Tibial artery (tissue), 4 donors: ENCODE measurements around the gene CREB3L1.

ENCODE experiments used
- DNase-seq, 2 donors: peaks; one replicate each; pipeline ENCODE4 v3.0.0-alpha.2; 2019
- H3K27ac ChIP-seq, 2 donors: fragments of 200-600 bp; sonication (generic) in 1 of 2; 1 replicate in 1 of 2; 2 replicates in 1 of 2; pipeline ENCODE4 v1.5.1; 2018 to 2019; ENCODE audit warnings: mild to moderate bottlenecking in 1 of 2
- H3K27me3 ChIP-seq, 2 donors: fragments of 200-600 bp; sonication (generic) in 1 of 2; one replicate each; pipeline versions ENCODE4 v1.5.1 to v1.6.0; 2016 to 2019
- H3K36me3 ChIP-seq, 3 donors: fragments of 200-600 bp; sonication (generic) in 2 of 3; one replicate each; pipeline ENCODE4 v1.5.1; 2016 to 2019; ENCODE audit warnings: mild to moderate bottlenecking in 2 of 3
- H3K4me1 ChIP-seq, 4 donors: fragments of 200-600 bp; sonication (generic) in 2 of 4; 1 replicate in 3 of 4; 2 replicates in 1 of 4; pipeline ENCODE4 v1.5.1; 2016 to 2019
- H3K4me3 ChIP-seq, 2 donors: fragments of 200-600 bp; sonication (generic) in 1 of 2; 1 replicate in 1 of 2; 2 replicates in 1 of 2; pipeline ENCODE4 v1.5.1; 2018 to 2019; ENCODE audit warnings: mild to moderate bottlenecking in 2 of 2
- H3K9me3 ChIP-seq, 3 donors: fragments of 200-600 bp; sonication (generic) in 1 of 3; one replicate each; pipeline ENCODE4 v1.5.1; 2016 to 2019
- CTCF ChIP-seq, 2 experiments: fragments of 200-600 bp in 1 of 2; fragments of 450-650 bp in 1 of 2; IDR thresholded peaks; one replicate each; pipeline ENCODE4 v1.5.1; 2017 to 2019; ENCODE audit warnings: antibody characterized with exemption in 2 of 2, mild to moderate bottlenecking in 1 of 2, moderate library complexity in 1 of 2
- intact Hi-C: fragments of 100-400 bp; cut with DNase I; formaldehyde crosslinking; loops from one replicate; pipeline ENCODE4 v1.15.0; 2023; ENCODE audit warnings: low total_unique reads

Gene CREB3L1

GRCh38 chr11:46279126-46280099 is 2.0 kb downstream of the CREB3L1 start:
- no peak for TF ChIP-seq CTCF (IDR thresholded peaks at IDR 0.05)
- H3K4me1 ChIP-seq, result peaks cover 0 to 38% (median 28%) of the 10 kb centered on the region in 4 donors
- H3K4me3 ChIP-seq, result no peak overlapping the region

GRCh38 chr11:46280706-46281105 is 3.2 kb downstream of the CREB3L1 start:
- Histone ChIP-seq H3K27ac (no peak overlapping the region), H3K9me3 (no peaks in the 10 kb centered on the region), H3K4me1 (peaks cover 0 to 36% (median 24%) of the 10 kb centered on the region in 4 donors), H3K4me3 (no peak overlapping the region), H3K36me3 (no peaks in the 10 kb centered on the region), H3K27me3 (peaks cover 4 to 44% of the 10 kb centered on the region in 2 donors)
- no peak for TF ChIP-seq CTCF (IDR thresholded peaks at IDR 0.05)
- no peak for DNase-seq
- intact Hi-C loops, result no loop called here

More at GRCh38 chr11:46279126-46280099, 2.0 kb downstream of the CREB3L1 start:
- Histone ChIP-seq H3K27me3 (peaks cover 4 to 44% of the 10 kb centered on the region in 2 donors), H3K9me3 (no peaks in the 10 kb centered on the region), H3K36me3 (no peaks in the 10 kb centered on the region), H3K27ac (no peak overlapping the region)
- no peak for DNase-seq
- intact Hi-C loops, result no loop called here

- Histone ChIP-seq H3K9me3 (no peaks in the 10 kb centered on the region), H3K4me1 (peaks cover 0 to 39% (median 21%) of the 10 kb centered on the region in 4 donors), H3K27ac (no peak overlapping the region), H3K4me3 (no peak overlapping the region), H3K36me3 (no peaks in the 10 kb centered on the region), H3K27me3 (peaks cover 4 to 44% of the 10 kb centered on the region in 2 donors)
- DNase-seq, result no peak
- no peak for TF ChIP-seq CTCF (IDR thresholded peaks at IDR 0.05)
- intact Hi-C loops, result no loop called here
Measured at GRCh38 chr11:46281371-46281831, 3.9 kb downstream of the CREB3L1 start.

- Histone ChIP-seq H3K27ac (no peak overlapping the region), H3K4me3 (peak overlapping the region in 1 of 2 donors; percentile 22), H3K4me1 (peaks cover 0 to 7% (median 2%) of the 10 kb centered on the region in 4 donors)
Measured at GRCh38 chr11:46285173-46285572, 7.7 kb downstream of the CREB3L1 start.

GRCh38 chr11:46285594-46286033 is 8.2 kb downstream of the CREB3L1 start:
- DNase-seq, result peak in 1 of 2 donors; percentile 72
- no peaks in the 10 kb centered on the region for H3K9me3 ChIP-seq
- peak overlapping the region in 1 of 2 donors; percentile 22 for H3K4me3 ChIP-seq
- H3K4me1 ChIP-seq, result peaks cover 0 to 7% (median 2%) of the 10 kb centered on the region in 4 donors
- peaks cover 0 to 23% of the 10 kb centered on the region in 2 donors for H3K27me3 ChIP-seq
- intact Hi-C loops, result no loop called here
- no peak for TF ChIP-seq CTCF (IDR thresholded peaks at IDR 0.05)
- no peaks in the 10 kb centered on the region for H3K36me3 ChIP-seq
- no peak overlapping the region for H3K27ac ChIP-seq

More at GRCh38 chr11:46285173-46285572, 7.7 kb downstream of the CREB3L1 start:
- no peak for TF ChIP-seq CTCF (IDR thresholded peaks at IDR 0.05)
- Histone ChIP-seq H3K27me3 (peaks cover 0 to 24% of the 10 kb centered on the region in 2 donors), H3K9me3 (no peaks in the 10 kb centered on the region), H3K36me3 (no peaks in the 10 kb centered on the region)
- intact Hi-C loops, result no loop called here
- DNase-seq, result no peak
